ENCODE measurements around the gene MED26. TPM values are rescaled to one million over a fixed set of nuclear protein-coding genes. Genes with fewer than 3 reads are reported as not detected.

The MED26 gene
- total and polyA plus RNA-seq, 10 of the 15 experiments (the other 5 are each of a cell fraction or from before 2014, with no cell fraction given): 1.1 to 21.4 (median 9.7) TPM

- TF ChIP-seq E2F8 (IDR thresholded peaks at IDR 0.05; ENCODE audit: low read depth, partially characterized antibody) (no peak), EED (IDR thresholded peaks at IDR 0.05; ENCODE audit: low read depth) (no peak), ZNF384 (IDR thresholded peaks at IDR 0.05; ENCODE audit: borderline replicate concordance, low read depth, low read length) (no peak), NBN (IDR thresholded peaks at IDR 0.05) (no peak), JUNB (IDR thresholded peaks at IDR 0.05) (no peak), SMC3 (IDR thresholded peaks at IDR 0.05; ENCODE audit: borderline replicate concordance, low read length) (no peak), ZNF622 (IDR thresholded peaks at IDR 0.05) (no peak), TBL1XR1 (IDR thresholded peaks at IDR 0.05; ENCODE audit: low read depth, low read length) (no peak)
Observed at GRCh38 chr19:16598848-16599247, 29.2 kb downstream of the MED26 start (continued).

DNA sequence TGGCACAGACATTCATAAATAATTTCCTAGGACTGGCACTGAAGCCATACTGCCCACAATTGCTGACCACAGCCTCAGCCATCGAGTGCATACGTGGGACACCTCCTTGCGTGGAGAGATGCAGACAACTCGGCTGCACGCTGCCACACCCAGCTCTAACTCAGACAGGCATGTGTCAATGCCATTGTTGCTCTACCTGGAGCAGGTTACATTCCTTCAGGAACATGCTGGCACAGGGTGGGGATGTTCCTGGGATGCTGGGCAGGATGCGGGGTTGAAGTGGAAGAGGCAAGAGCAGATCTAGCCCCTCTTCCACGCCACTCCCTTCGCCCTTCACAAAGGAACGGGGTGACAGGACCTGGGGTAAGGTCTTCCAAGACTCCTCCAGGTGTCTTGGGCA, 31.6 kb downstream of the MED26 start:
- no peak overlapping the region for H2AFZ ChIP-seq (ENCODE audit: control insufficient read depth, low read depth, low read length)
- RAD21 ChIA-PET (ENCODE audit: unreplicated experiment): interaction anchor here (1.1 to 1.3 kb wide), 2 partner anchors 12 to 28 kb away, joined by 4 read pairs; no protein-coding TSS in a partner anchor
- no TSS peak for BruUV-seq (replicated peaks)
- TF ChIP-seq RFX5 (IDR thresholded peaks at IDR 0.05; ENCODE audit: low read depth, low read length) (no peak), PAX8 (IDR thresholded peaks at IDR 0.05) (no peak), EED (IDR thresholded peaks at IDR 0.05; ENCODE audit: low read depth) (no peak), EGR1 (IDR thresholded peaks at IDR 0.05; ENCODE audit: borderline replicate concordance in 1 of 2, low read depth in 2 of 2, low read length in 2 of 2) (no peak), CBX3 (IDR thresholded peaks at IDR 0.05; ENCODE audit: borderline replicate concordance, low read depth) (no peak), SUPT20H (IDR thresholded peaks at IDR 0.05; ENCODE audit: borderline replicate concordance, control insufficient read depth, low read depth, low read length) (no peak), NR2C2 (IDR thresholded peaks at IDR 0.05; ENCODE audit: borderline replicate concordance, control insufficient read depth, insufficient read length, low read depth) (no peak), HDAC6 (IDR thresholded peaks at IDR 0.05; ENCODE audit: unreplicated experiment) (no peak), CREM (IDR thresholded peaks at IDR 0.05; ENCODE audit: low read depth) (no peak)
- no peak overlapping the region for H3K9ac ChIP-seq (ENCODE audit: control insufficient read depth, insufficient read depth, low read length)
- H3K27me3 ChIP-seq (replicated peaks in 1 of 2; ENCODE audit: control insufficient read depth in 2 of 2, insufficient read depth in 2 of 2, low read length in 1 of 2): no peaks in the 10 kb centered on the region
- peaks cover 92% of the 10 kb centered on the region for H3K79me2 ChIP-seq (ENCODE audit: control insufficient read depth, insufficient read depth, low read length)
- FAIRE-seq (no peak), ATAC-seq (no peak), DNase-seq (ENCODE audit: low read depth, low spot score) (no peak)
- SMC1A ChIA-PET (ENCODE audit: uncharacterized antibody, unreplicated experiment): interaction anchor here (1.3 to 2.2 kb wide), 3 partner anchors 13 to 28 kb away, joined by 3 to 6 read pairs (median 6); no protein-coding TSS in a partner anchor
- H3K4me1 ChIP-seq (ENCODE audit: control insufficient read depth, insufficient read depth, low read length): peaks cover 52% of the 10 kb centered on the region
- CTCF ChIA-PET: interaction anchor here (1.1 kb wide), 1 partner anchor 9 kb away, joined by 4 read pairs; no protein-coding TSS in a partner anchor
- H3K27ac ChIP-seq (ENCODE audit: control insufficient read depth, insufficient read depth): no peak overlapping the region
- H3K4me2 ChIP-seq (ENCODE audit: control insufficient read depth, insufficient read depth): no peak overlapping the region
- H3K36me3 ChIP-seq (ENCODE audit: control insufficient read depth in 2 of 2, insufficient read depth in 2 of 2, low read length in 1 of 2): peaks cover 0 to 5% of the 10 kb centered on the region in 2 experiments; a peak in 3 of 4 replicates
- H3K4me3 ChIP-seq: no peak overlapping the region
- in situ Hi-C loops (cut with MboI): loop anchor here (25.0 kb wide), 1 partner anchor 2009 kb away; the partner anchor contains the start of gene CLEC17A
- 98% methylated on average over 9 of the region's 9 CpGs for whole genome bisulfite sequencing (ENCODE audit: insufficient coverage, insufficient replicate concordance, low lambda C conversion rate, missing lambda C conversion rate)
- H3K9me3 ChIP-seq (replicated peaks; ENCODE audit: control insufficient read depth, insufficient read depth, low read length): no peaks in the 10 kb centered on the region
- intact Hi-C loops (cut with micrococcal nuclease; ENCODE audit: unreplicated experiment): no loop called here
- H4K20me1 ChIP-seq (ENCODE audit: control insufficient read depth, insufficient read depth): peaks cover 6% of the 10 kb centered on the region
- POLR2A ChIA-PET: interaction anchor here (0.6 to 13.1 kb wide), 5 partner anchors 9 to 30 kb away, joined by 3 to 220 read pairs (median 5); partner anchors contain the start of gene MED26

All from GM12878 (cell line).